ENCODE measurements around the gene SLC43A3. TPM values are rescaled to one million over a fixed set of nuclear protein-coding genes. Genes with fewer than 3 reads are reported as not detected.
"Not testable (repeated sequence)": the region's sequence is repeated elsewhere in the genome, so short reads cannot be mapped to it uniquely, and the experiment has no call there.

Gene SLC43A3
- total RNA-seq, 2 experiments from 2014 or later = 41.3 to 62.1 TPM

GRCh38 chr11:57406337-57406904, 20.5 kb downstream of the SLC43A3 start:
- Histone ChIP-seq H3K9me3 (ENCODE audit: low read length) (no peaks in the 10 kb centered on the region), H3K4me3 (ENCODE audit: low read depth, low read length, poor library complexity, severe bottlenecking) (no peak overlapping the region), H3K36me3 (ENCODE audit: insufficient read depth, low read length) (peaks cover 56% of the 10 kb centered on the region), H3K4me2 (ENCODE audit: low read length) (no peak overlapping the region), H2AFZ (ENCODE audit: low read length) (no peak overlapping the region), H3K4me1 (ENCODE audit: insufficient read depth, low read length, poor library complexity, severe bottlenecking) (no peaks in the 10 kb centered on the region), H4K20me1 (ENCODE audit: insufficient read depth, low read length) (no peaks in the 10 kb centered on the region), H3K9me2 (ENCODE audit: insufficient read depth, low read length) (no peaks in the 10 kb centered on the region), H3K79me2 (ENCODE audit: insufficient read depth, low read depth, low read length) (no peaks in the 10 kb centered on the region), H3K27ac (ENCODE audit: low read depth, low read length, poor library complexity, severe bottlenecking) (no peak overlapping the region)
- BruUV-seq (replicated peaks) = no TSS peak
- no peak for TF ChIP-seq EZH2phosphoT487 (IDR thresholded peaks at IDR 0.05; ENCODE audit: borderline replicate concordance, low read depth, low read length)
- TF ChIP-seq CTCF (conservative IDR thresholded peaks at IDR 0.05; ENCODE audit: low read length) = no peak
- ChIA-PET CTCF (ENCODE audit: unreplicated experiment) (interaction anchor here (0.6 kb wide), 1 partner anchor 1073 kb away, joined by 3 read pairs; no protein-coding TSS in a partner anchor), POLR2A (no interaction called here)
- DNase-seq (ENCODE audit: low spot score) = no peak
- intact Hi-C loops (cut with micrococcal nuclease; ENCODE audit: unreplicated experiment) = no loop called here

GRCh38 chr11:57405271-57405860, 21.6 kb downstream of the SLC43A3 start:
- Histone ChIP-seq H3K9me2 (ENCODE audit: insufficient read depth, low read length) (no peaks in the 10 kb centered on the region), H3K9me3 (ENCODE audit: low read length) (no peaks in the 10 kb centered on the region), H3K4me2 (ENCODE audit: low read length) (no peak overlapping the region), H3K79me2 (ENCODE audit: insufficient read depth, low read depth, low read length) (no peaks in the 10 kb centered on the region), H3K4me1 (ENCODE audit: insufficient read depth, low read length, poor library complexity, severe bottlenecking) (no peaks in the 10 kb centered on the region), H3K27ac (ENCODE audit: low read depth, low read length, poor library complexity, severe bottlenecking) (no peak overlapping the region), H3K36me3 (ENCODE audit: insufficient read depth, low read length) (peaks cover 47% of the 10 kb centered on the region), H3K4me3 (ENCODE audit: low read depth, low read length, poor library complexity, severe bottlenecking) (no peak overlapping the region), H4K20me1 (ENCODE audit: insufficient read depth, low read length) (no peaks in the 10 kb centered on the region), H2AFZ (ENCODE audit: low read length) (no peak overlapping the region)
- DNase-seq (ENCODE audit: low spot score) = no peak
- CTCF ChIA-PET (ENCODE audit: unreplicated experiment) = no interaction called here
- intact Hi-C loops (cut with micrococcal nuclease; ENCODE audit: unreplicated experiment) = no loop called here
- POLR2A ChIA-PET = no interaction called here
- TF ChIP-seq EZH2phosphoT487 (IDR thresholded peaks at IDR 0.05; ENCODE audit: borderline replicate concordance, low read depth, low read length) (no peak), CTCF (conservative IDR thresholded peaks at IDR 0.05; ENCODE audit: low read length) (no peak)
- BruUV-seq (replicated peaks) = no TSS peak

GRCh38 chr11:57403802-57404147, 23.1 kb downstream of the SLC43A3 start:
- Histone ChIP-seq H3K36me3 (ENCODE audit: insufficient read depth, low read length) (peaks cover 32% of the 10 kb centered on the region), H2AFZ (ENCODE audit: low read length) (no peak overlapping the region), H3K27ac (ENCODE audit: low read depth, low read length, poor library complexity, severe bottlenecking) (no peak overlapping the region), H3K4me1 (ENCODE audit: insufficient read depth, low read length, poor library complexity, severe bottlenecking) (no peaks in the 10 kb centered on the region), H3K79me2 (ENCODE audit: insufficient read depth, low read depth, low read length) (no peaks in the 10 kb centered on the region), H3K9me2 (ENCODE audit: insufficient read depth, low read length) (no peaks in the 10 kb centered on the region), H3K4me2 (ENCODE audit: low read length) (no peak overlapping the region), H3K4me3 (ENCODE audit: low read depth, low read length, poor library complexity, severe bottlenecking) (no peak overlapping the region), H3K9me3 (ENCODE audit: low read length) (no peaks in the 10 kb centered on the region), H4K20me1 (ENCODE audit: insufficient read depth, low read length) (no peaks in the 10 kb centered on the region)
- intact Hi-C loops (cut with micrococcal nuclease; ENCODE audit: unreplicated experiment) = no loop called here
- CTCF ChIA-PET (ENCODE audit: unreplicated experiment) = no interaction called here
- POLR2A ChIA-PET = no interaction called here
- DNase-seq (ENCODE audit: low spot score) = no peak
- no peak for TF ChIP-seq CTCF (conservative IDR thresholded peaks at IDR 0.05; ENCODE audit: low read length)
- TF ChIP-seq EZH2phosphoT487 (IDR thresholded peaks at IDR 0.05; ENCODE audit: borderline replicate concordance, low read depth, low read length) = no peak
- BruUV-seq (replicated peaks) = no TSS peak

- H2AFZ ChIP-seq (ENCODE audit: low read length); H3K9me3 ChIP-seq (ENCODE audit: low read length); H3K9me2 ChIP-seq (ENCODE audit: insufficient read depth, low read length); POLR2A ChIA-PET; DNase-seq (ENCODE audit: low spot score); H3K79me2 ChIP-seq (ENCODE audit: insufficient read depth, low read depth, low read length); H3K4me3 ChIP-seq (ENCODE audit: low read depth, low read length, poor library complexity, severe bottlenecking); H4K20me1 ChIP-seq (ENCODE audit: insufficient read depth, low read length); BruUV-seq (replicated peaks); CTCF ChIA-PET (ENCODE audit: unreplicated experiment); H3K4me2 ChIP-seq (ENCODE audit: low read length); H3K27ac ChIP-seq (ENCODE audit: low read depth, low read length, poor library complexity, severe bottlenecking); H3K4me1 ChIP-seq (ENCODE audit: insufficient read depth, low read length, poor library complexity, severe bottlenecking); intact Hi-C loops (cut with micrococcal nuclease; ENCODE audit: unreplicated experiment): not testable (repeated sequence)
- peaks cover 26% of the 10 kb centered on the region for H3K36me3 ChIP-seq (ENCODE audit: insufficient read depth, low read length)
These were observed 23.7 kb downstream of the SLC43A3 start for GRCh38 chr11:57403003-57403801.
